Measurements from ENCODE around the gene FAM186B.
A peak's percentile ranks its signal among the peaks of the same experiment; 100 is the strongest.

FAM186B gene

GRCh38 chr12:49549735-49550692, 55.4 kb downstream of the FAM186B start:
- no peak for DNase-seq

DNA sequence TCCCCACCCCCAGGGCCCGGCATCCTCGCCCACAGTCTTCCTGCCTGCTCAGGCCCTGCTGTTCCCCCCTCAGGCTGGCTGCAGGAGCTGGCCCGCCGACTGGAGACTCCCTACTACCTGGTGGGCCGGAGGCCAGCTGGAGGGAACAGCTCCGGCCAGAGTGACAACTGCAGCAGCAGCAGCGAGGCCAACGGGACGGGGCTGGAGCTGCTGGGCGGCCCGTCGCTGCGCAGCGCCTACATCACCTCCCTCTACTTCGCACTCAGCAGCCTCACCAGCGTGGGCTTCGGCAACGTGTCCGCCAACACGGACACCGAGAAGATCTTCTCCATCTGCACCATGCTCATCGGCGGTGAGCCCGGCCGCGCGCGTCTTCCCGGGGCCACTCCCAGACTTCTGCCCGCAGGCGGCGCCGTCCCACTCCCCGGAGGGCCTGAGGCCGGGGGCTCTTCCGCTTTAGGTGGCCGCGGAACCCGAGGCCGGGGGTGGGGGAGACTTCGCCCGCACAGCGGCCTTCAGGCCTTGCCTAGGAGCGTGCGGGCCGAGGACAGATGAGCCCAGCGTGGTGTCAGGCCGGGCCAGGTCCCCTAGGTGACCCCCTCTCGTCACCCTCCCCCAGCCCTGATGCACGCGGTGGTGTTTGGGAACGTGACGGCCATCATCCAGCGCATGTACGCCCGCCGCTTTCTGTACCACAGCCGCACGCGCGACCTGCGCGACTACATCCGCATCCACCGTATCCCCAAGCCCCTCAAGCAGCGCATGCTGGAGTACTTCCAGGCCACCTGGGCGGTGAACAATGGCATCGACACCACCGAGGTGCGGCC, 56.4 kb downstream of the FAM186B start:
- peak; percentile 89 for DNase-seq

- no peak for DNase-seq
Measured at GRCh38 chr12:49548481-49548821, 57.0 kb downstream of the FAM186B start.

DNA sequence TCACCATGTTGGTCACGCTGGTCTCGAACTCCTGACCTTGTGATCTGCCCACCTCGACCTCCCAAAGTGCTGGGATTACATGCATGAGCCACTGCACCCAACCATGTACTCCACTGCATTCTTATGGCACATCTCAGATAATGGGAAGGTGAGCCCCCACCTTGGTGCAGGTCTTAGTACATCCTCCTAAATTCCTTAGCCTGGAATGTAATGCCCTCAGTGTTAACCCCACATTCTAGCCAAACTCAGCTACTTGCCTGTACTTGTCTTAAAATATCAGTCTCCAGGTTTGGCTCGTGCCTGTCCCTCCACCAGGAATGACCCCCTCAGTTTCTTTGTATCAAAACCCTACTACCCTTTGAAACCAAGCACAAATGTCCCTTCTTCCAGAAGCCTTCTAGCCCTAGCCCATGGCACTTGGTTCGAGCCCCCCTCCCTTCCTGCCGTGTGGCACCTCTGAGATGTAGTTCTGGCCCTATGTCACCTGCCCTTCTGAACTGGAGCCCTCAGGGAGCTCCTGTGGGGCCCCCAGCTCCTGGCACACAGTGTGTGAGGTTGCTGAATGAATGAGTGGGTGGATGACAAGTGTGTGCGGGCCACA, 58.2 kb downstream of the FAM186B start:
- no peak for DNase-seq

DNA sequence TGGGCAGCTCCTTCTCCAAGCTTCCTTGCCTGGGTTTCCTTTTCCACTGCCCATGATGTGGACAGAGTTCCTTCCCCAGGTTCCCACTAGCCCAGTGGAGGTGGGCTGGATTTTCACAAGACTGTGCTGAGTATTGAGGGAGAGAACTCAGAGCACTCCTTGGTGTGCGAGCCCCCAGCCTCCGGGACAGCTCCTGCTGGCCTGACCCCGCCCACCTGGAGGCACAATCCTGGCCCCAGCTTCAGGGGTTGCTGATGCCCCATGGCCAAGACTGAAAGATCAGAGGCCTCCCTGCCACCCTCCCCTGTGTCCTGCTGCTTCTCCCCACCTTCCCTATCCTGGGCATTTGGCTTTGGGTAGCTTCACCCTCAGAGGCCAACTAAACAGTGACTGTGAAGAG, 59.0 kb downstream of the FAM186B start:
- no peak for DNase-seq

- DNase-seq: no peak
Measured at GRCh38 chr12:49545815-49546214, 59.6 kb downstream of the FAM186B start.

DNA sequence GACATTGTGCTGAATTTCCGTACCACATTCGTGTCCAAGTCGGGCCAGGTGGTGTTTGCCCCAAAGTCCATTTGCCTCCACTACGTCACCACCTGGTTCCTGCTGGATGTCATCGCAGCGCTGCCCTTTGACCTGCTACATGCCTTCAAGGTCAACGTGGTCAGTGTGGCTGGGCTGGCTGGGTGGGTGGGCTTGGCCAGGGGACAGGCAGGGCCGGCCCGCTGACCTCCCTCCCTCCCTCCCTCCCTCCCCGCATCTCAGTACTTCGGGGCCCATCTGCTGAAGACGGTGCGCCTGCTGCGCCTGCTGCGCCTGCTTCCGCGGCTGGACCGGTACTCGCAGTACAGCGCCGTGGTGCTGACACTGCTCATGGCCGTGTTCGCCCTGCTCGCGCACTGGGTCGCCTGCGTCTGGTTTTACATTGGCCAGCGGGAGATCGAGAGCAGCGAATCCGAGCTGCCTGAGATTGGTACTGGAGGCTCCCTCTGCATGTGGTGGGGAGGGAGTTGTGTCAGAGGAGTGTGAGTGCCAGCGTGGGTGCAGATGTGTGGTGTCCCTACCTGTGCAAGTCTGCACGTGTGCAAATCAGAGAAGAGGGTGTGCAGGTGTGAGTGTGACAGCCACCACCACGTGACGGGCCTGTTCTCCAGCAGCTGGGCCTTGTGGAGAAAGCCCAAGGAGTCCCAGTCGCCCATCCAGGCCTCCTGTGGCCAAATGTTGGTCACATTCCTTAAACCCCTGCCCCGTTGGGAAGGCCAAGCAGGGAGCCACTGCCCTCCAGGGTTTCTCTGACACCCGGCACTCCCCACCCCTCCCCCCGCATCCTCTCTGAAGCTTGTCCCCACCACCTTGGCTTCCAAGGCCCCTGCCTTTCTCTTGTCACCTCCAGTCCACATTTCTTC, 61.3 kb downstream of the FAM186B start:
- DNase-seq: peak; percentile 57

- no peak for DNase-seq
Measured at GRCh38 chr12:49543221-49543913, 62.1 kb downstream of the FAM186B start.

GRCh38 chr12:49542592-49543160, 62.8 kb downstream of the FAM186B start:
- DNase-seq: no peak

- DNase-seq: no peak
Measured at GRCh38 chr12:49541911-49542505, 63.4 kb downstream of the FAM186B start.

GRCh38 chr12:49541140-49541861, 64.1 kb downstream of the FAM186B start:
- no peak for DNase-seq

DNA sequence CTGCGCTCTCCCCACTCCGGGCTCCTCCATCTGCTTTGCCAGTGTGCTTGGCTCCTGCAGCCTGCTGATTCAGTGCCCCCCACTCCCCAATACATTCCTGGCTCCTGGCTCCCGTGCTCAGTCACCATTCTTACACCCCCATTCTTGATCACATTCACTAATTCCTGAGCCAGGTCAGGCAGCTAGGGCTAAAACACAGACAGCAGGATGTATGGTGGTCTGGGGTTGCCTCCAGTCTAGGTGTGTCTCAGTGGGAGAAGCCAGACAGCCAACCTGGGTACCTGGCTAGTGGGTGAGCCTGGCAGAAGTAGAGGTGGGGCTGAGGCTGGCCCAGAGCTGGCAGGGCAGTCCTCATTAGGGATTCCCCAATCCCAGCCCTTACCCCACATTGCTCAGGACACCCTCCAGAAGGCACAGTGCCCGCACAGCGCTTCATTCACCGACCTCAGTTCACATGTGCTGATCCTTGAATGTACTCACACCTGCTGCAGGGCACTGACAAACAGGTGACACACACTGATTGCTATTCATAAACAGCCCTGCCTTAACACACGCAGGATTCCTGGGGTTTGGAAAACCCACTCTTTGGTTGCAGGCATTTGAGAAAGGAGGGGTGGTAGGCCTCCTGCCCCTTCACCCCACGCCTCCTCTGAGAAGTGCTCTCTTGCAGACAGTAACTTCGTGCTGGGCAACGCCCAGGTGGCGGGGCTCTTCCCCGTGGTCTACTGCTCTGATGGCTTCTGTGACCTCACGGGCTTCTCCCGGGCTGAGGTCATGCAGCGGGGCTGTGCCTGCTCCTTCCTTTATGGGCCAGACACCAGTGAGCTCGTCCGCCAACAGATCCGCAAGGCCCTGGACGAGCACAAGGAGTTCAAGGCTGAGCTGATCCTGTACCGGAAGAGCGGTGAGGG, 65.0 kb downstream of the FAM186B start:
- no peak for DNase-seq

- DNase-seq: no peak
Measured at GRCh38 chr12:49539406-49540228, 65.8 kb downstream of the FAM186B start.

DNA sequence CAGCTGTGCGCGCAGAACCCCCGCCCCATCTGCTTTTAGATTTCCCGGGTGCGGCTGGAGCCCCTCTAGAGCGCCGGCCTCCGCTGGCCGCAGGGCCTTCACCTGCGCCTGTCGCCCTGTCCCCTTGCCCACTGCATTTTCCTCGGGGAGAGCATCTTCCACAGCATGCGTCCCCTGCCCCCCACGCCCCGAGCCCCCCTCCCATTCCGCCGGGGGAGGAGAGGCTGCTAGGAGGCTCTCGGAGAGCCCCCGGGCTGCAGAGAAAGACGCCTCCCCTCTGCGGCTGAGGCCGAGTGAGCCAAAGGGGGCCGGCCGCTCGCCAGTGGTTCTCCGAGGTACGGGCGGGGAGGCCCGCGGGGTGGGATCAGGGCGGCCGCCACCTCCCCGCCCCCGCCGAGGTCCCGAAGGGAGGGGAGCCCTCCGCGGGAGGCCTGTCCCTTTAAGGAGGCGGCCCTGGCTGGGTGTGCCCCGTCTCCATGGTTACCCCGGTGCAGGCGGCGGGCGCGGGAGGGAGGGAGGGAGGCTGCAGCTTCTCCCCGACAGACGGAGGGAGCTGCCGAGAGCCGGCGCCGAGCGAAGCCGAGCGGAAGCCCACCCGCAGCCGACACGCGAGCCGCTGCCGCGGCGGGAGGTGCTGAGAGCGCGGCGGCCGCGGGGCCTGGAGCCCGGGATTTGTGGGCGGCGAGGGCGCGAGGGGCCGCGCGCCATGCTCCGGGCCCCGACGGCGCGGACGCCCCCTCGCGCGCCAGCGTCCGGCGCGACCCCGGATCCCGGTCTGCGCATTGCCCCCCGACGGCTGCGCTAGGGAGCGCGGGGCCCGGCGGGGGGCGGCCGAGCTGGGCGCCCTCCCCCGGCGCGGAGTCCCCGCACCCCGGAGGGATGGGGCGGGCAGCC, 66.7 kb downstream of the FAM186B start, which contains the start of gene KCNH3:
Gene KCNH3, plus strand, starts transcription at position 521 of the 894 bp plus-strand sequence. CDS start 387 bp downstream, outside the sequence.
- DNase-seq: peak; percentile 76

DNA sequence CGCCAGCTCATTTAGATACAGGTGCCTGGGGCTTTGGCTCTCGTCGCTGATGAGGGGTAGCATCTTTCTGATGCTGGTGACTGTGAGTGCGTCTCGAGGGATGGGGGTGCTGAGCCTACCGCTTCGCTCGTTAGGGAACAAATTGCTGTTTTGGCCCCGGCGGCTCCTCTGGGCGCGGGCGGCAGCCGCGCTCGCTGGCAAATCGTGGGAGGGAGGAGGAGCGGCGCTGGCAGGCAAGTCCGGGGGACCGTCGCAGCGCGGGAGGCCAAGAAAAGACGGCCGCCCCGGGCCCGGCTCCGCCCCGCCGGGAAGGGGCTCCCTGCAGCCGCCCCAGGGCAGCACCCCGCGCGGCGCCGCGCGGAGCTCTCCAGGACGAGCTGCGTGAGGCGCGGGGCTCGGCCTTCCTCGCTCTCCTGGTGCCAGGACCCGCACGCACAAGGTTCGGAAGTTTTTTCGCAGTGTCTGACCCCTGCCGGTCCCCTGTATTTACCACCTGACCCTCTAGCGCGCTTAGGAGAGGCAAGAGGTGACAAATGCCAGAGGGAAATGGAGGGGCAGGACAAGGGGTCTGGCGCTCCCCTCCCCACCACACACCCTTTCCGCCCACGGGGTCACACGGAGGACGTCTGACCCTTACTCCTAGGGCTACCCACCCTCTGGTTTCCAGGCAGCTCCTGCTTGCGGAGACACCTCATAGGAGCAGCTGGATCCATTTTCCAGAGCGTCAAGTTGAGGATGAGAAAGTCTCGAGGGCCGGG, 67.5 kb downstream of the FAM186B start:
- DNase-seq: peak; percentile 65
